GM12878 (cell line): Measurements from ENCODE around the gene CCDC136. TPM values are rescaled to one million over a fixed set of nuclear protein-coding genes. Genes with fewer than 3 reads are reported as not detected.
A peak's percentile ranks its signal among the peaks of the same experiment; 100 is the strongest.

Source experiments
- ATAC-seq: fragments of 200-7000 bp; cut with Tn5 transposase; 3 replicates; pipeline ENCODE4 v1.9.1; 2020; ENCODE audit warnings: mild to moderate bottlenecking, moderate library complexity
- BruUV-seq: library from RNA; stranded (reverse); fragments of 400-500 nt; replicated peaks from 2 replicates; lab custom pipeline; 2021; lab: Mats Ljungman, UMichigan
- CTCF ChIA-PET: fragments of 300-600 bp; sonication (Branson Sonifier 250); formaldehyde crosslinking; extraction: SDS; loops from one replicate; lab custom pipeline; 2021; ENCODE audit warnings: inconsistent platforms; lab: Yijun Ruan, JAX
- POLR2A ChIA-PET: fragments of 350-600 bp; formaldehyde crosslinking; extraction: SDS; loops from one replicate; lab custom pipeline; 2021; ENCODE audit warnings: inconsistent platforms; lab: Charles Lee
- RAD21 ChIA-PET: fragments of 300-600 bp; sonication (Branson Sonifier 250); formaldehyde crosslinking; loops from one replicate; lab custom pipeline; 2023; ENCODE audit warnings: antibody characterized with exemption; ENCODE audit not compliant: unreplicated experiment; lab: Charles Lee
- SMC1A ChIA-PET: fragments of 300-600 bp; sonication (Branson Sonifier 250); formaldehyde crosslinking; loops from one replicate; lab custom pipeline; 2023; ENCODE audit not compliant: unreplicated experiment, uncharacterized antibody; lab: Charles Lee
- DNase-seq: peaks from one replicate; pipeline ENCODE4 v3.0.0-alpha.2; 2011; ENCODE audit warnings: low read depth, low spot score
- FAIRE-seq: peaks from 3 replicates; lab custom pipeline; 2011; peaks lifted over from hg19 to GRCh38; lab: Jason Lieb, UNC
- H2AFZ ChIP-seq: 2 replicates; pipeline ENCODE4 v1.6.0; 2011; ENCODE audit warnings: low read depth, low read length, control low read depth; ENCODE audit not compliant: control insufficient read depth
- H3K27ac ChIP-seq: 2 replicates; pipeline ENCODE4 v1.5.1; 2011; ENCODE audit warnings: control low read depth; ENCODE audit not compliant: control insufficient read depth, insufficient read depth
- H3K27me3 ChIP-seq, 2 experiments: replicated peaks in 1 of 2; 2 replicates each; pipeline versions ENCODE4 v1.6.0 to v1.6.1; 2011; ENCODE audit warnings: low read length in 1 of 2; ENCODE audit not compliant: control insufficient read depth in 2 of 2, insufficient read depth in 2 of 2
- H3K36me3 ChIP-seq, 2 experiments: 2 replicates each; pipeline ENCODE4 v1.5.1; 2011; ENCODE audit warnings: low read length in 1 of 2; ENCODE audit not compliant: control insufficient read depth in 2 of 2, insufficient read depth in 2 of 2
- H3K4me1 ChIP-seq: 2 replicates; pipeline ENCODE4 v1.6.1; 2011; ENCODE audit warnings: mild to moderate bottlenecking, low read length, moderate library complexity, mixed read lengths; ENCODE audit not compliant: control insufficient read depth, insufficient read depth
- H3K4me2 ChIP-seq: 2 replicates; pipeline ENCODE4 v1.6.0; 2011; ENCODE audit warnings: control low read depth; ENCODE audit not compliant: control insufficient read depth, insufficient read depth
- H3K4me3 ChIP-seq: fragments of 200-600 bp; sonication (generic); 2 replicates; pipeline ENCODE4 v1.5.1; 2016
- H3K79me2 ChIP-seq: 2 replicates; pipeline ENCODE4 v1.6.0; 2011; ENCODE audit warnings: low read length; ENCODE audit not compliant: control insufficient read depth, insufficient read depth
- H3K9ac ChIP-seq: 2 replicates; pipeline ENCODE4 v1.8.0; 2011; ENCODE audit warnings: low read length, control low read depth, mixed read lengths; ENCODE audit not compliant: control insufficient read depth, insufficient read depth
- H3K9me3 ChIP-seq: replicated peaks from 3 replicates; pipeline ENCODE4 v1.5.1; 2011; ENCODE audit warnings: mild to moderate bottlenecking, low read length; ENCODE audit not compliant: control insufficient read depth, insufficient read depth
- H4K20me1 ChIP-seq: 2 replicates; pipeline ENCODE4 v1.6.0; 2011; ENCODE audit not compliant: control insufficient read depth, insufficient read depth
- BHLHE40 ChIP-seq, 2 experiments: fragments of 450-650 bp in 1 of 2; IDR thresholded peaks; 2 replicates each; pipeline ENCODE4 v1.6.1; 2011 to 2017; ENCODE audit warnings: low read depth in 2 of 2, borderline replicate concordance in 1 of 2, improper control_type of control experiment in 1 of 2, low read length in 1 of 2, mild to moderate bottlenecking in 1 of 2
- BRCA1 ChIP-seq: IDR thresholded peaks from 2 replicates; pipeline ENCODE4 v1.6.1; 2011; ENCODE audit warnings: low read depth, low read length, improper control_type of control experiment
- CREB1 ChIP-seq: IDR thresholded peaks from 2 replicates; pipeline ENCODE4 v1.6.1; 2012; ENCODE audit warnings: low read depth, mild to moderate bottlenecking, inconsistent platforms
- CTCF ChIP-seq, 3 experiments: IDR thresholded peaks in 2 of 3; conservative IDR thresholded peaks in 1 of 3; 2 replicates each; pipeline ENCODE4 v1.5.1; 2011; ENCODE audit warnings: low read depth in 3 of 3, low read length in 3 of 3, mild to moderate bottlenecking in 3 of 3, control low read depth in 2 of 3, moderate library complexity in 2 of 3, inconsistent platforms in 1 of 3, mixed read lengths in 1 of 3; ENCODE audit not compliant: control insufficient read depth in 2 of 3, insufficient read depth in 1 of 3; ENCODE audit errors: extremely low read depth in 1 of 3
- EGR1 ChIP-seq, 2 experiments: IDR thresholded peaks; 1 replicate in 1 of 2; 2 replicates in 1 of 2; pipeline ENCODE4 v1.6.1; 2011 to 2012; ENCODE audit warnings: low read depth in 2 of 2, low read length in 2 of 2, borderline replicate concordance in 1 of 2, mild to moderate bottlenecking in 1 of 2, moderate library complexity in 1 of 2
- NR2F1 ChIP-seq: fragments of 450-650 bp; conservative IDR thresholded peaks from 2 replicates; pipeline ENCODE4 v1.6.1; 2017; ENCODE audit warnings: mild to moderate bottlenecking
- RUNX3 ChIP-seq: IDR thresholded peaks from 2 replicates; pipeline ENCODE4 v1.6.1; 2012; ENCODE audit warnings: low read length, inconsistent platforms
- SMAD1 ChIP-seq: fragments of 450-650 bp; IDR thresholded peaks from 2 replicates; pipeline ENCODE4 v1.6.1; 2018; ENCODE audit warnings: mild to moderate bottlenecking, low read depth; ENCODE audit not compliant: partially characterized antibody
- SMC3 ChIP-seq: IDR thresholded peaks from 2 replicates; pipeline ENCODE4 v1.6.1; 2011; ENCODE audit warnings: low read length, improper control_type of control experiment, borderline replicate concordance
- SUZ12 ChIP-seq: fragments of 200-600 bp; sonication (generic); IDR thresholded peaks from one replicate; pipeline ENCODE4 v1.6.1; 2018; ENCODE audit warnings: antibody characterized with exemption, mild to moderate bottlenecking; ENCODE audit not compliant: unreplicated experiment
- WGBS: methylation state at CpG from one replicate; pipeline ENCODE4 v1.1.6; 2016; ENCODE audit warnings: low lambda C conversion rate; ENCODE audit not compliant: insufficient replicate concordance, insufficient coverage; ENCODE audit errors: missing lambda C conversion rate; 5-methylcytosine and 5-hydroxymethylcytosine counted together
- in situ Hi-C: fragments of 300-500 bp; cut with MboI; formaldehyde crosslinking; loops from 9 replicates; pipeline ENCODE4 v1.14.3; 2018; ENCODE audit warnings: mixed read lengths
- intact Hi-C: fragments of 100-400 bp; cut with micrococcal nuclease; formaldehyde crosslinking; loops from one replicate; pipeline ENCODE4 v1.14.2; 2022; ENCODE audit not compliant: unreplicated experiment
- polyA plus RNA-seq, 11 experiments: library from polyadenylated mRNA; depleted of rRNA in 4 of 11; unstranded in 6 of 11; stranded (reverse) in 5 of 11; fragments of >200 nt; fragmentation: Nextera tagmentation in 4 of 11; fragmentation: Illumina TruSeq in 1 of 11; extraction: Ambion mirVana in 4 of 11; extraction: Trizol in 1 of 11; gene quantifications; 1 replicate in 1 of 11; 2 replicates in 10 of 11; pipeline versions ENCODE4 v1.2.1 to v1.2.3, GENCODE V29; 2011 to 2016; ENCODE audit warnings: inconsistent platforms in 2 of 11, missing spikeins in 2 of 11, low read depth in 1 of 11
- total RNA-seq, 4 experiments: library from RNA; depleted of rRNA in 3 of 4; stranded (reverse); fragments of >200 nt in 3 of 4; fragmentation: Illumina TruSeq in 1 of 4; extraction: Trizol in 1 of 4; gene quantifications; 2 replicates each; pipeline versions ENCODE4 v1.2.1 to v1.2.3, GENCODE V29; 2013 to 2021

Gene CCDC136
- total and polyA plus RNA-seq, 10 of the 15 experiments (the other 5 are each of a cell fraction or from before 2014, with no cell fraction given): 0.32 to 4.8 (median 1.5) TPM

- Histone ChIP-seq H3K36me3 (no peaks in the 10 kb centered on the region), H3K27ac (no peak overlapping the region), H3K79me2 (no peaks in the 10 kb centered on the region), H3K4me1 (no peaks in the 10 kb centered on the region; the same call in 1 of the 2 replicates), H3K4me3 (no peak overlapping the region), H3K4me2 (no peak overlapping the region), H4K20me1 (no peaks in the 10 kb centered on the region), H3K9ac (no peak overlapping the region), H3K9me3 (no peaks in the 10 kb centered on the region), H2AFZ (no peak overlapping the region), H3K27me3 (no peaks in the 10 kb centered on the region; a peak in 1 of 4 replicates)
- DNase-seq (no peak), FAIRE-seq (no peak), ATAC-seq (peak; percentile 67)
- BruUV-seq: no TSS peak
- TF ChIP-seq SUZ12 (no peak), CREB1 (peak; percentile 47; the same call in 1 of the 2 replicates)
- ChIA-PET RAD21 (interaction anchor here (1.3 kb wide), 1 partner anchor 368 kb away, joined by 3 read pairs; no protein-coding TSS in a partner anchor), CTCF (interaction anchor here (0.6 to 3.4 kb wide), 6 partner anchors 10 to 1043 kb away, joined by 3 to 21 read pairs (median 4); partner anchors contain the start of gene ATP6V1F), POLR2A (no interaction called here), SMC1A (no interaction called here)
- intact Hi-C loops: no loop called here
- WGBS: 12% methylated on average over 17 of the region's 17 CpGs
- in situ Hi-C loops: no loop called here
These were observed 49.5 kb downstream of the CCDC136 start for GRCh38 chr7:128841171-128841690.

DNA sequence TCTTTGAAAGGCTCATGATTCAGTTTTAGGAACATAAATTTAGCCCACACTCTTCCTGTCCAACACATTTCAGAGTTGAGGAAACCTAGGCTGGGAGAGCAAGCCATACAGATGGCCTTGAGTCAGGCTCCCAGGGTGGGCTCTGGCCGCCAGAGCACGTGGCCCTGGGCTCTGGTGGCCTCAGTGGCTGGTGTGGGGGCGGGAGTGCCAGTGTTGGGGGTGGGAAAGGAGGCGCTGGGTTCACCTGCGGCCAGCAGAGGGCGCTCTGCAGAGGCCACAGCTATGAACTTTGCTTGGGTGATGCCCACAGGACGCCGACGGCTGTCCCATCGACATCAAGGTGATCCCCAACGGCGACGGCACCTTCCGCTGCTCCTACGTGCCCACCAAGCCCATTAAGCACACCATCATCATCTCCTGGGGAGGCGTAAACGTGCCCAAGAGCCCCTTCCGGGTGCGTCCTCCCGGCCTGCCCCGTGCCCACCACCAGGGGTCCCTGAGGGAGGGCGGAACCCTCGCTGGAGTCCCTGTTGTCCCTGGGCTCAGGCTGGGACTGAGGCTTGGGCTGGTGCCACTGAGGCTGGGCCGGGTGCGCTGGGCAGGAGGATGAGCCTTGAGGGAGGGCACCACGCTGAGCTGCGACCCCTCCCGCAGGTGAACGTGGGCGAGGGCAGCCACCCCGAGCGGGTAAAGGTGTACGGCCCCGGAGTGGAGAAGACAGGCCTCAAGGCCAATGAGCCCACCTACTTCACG is 50.3 kb downstream of the CCDC136 start:
- ChIA-PET POLR2A (no interaction called here), CTCF (interaction anchor here (0.5 to 3.4 kb wide), 12 partner anchors 9 to 367 kb away, joined by 3 to 21 read pairs (median 4); partner anchors contain the start of gene ATP6V1F), SMC1A (interaction anchor here (0.6 to 1.4 kb wide), 3 partner anchors 42 to 368 kb away, joined by 4 to 7 read pairs (median 5); no protein-coding TSS in a partner anchor), RAD21 (interaction anchor here (1.0 to 1.4 kb wide), 4 partner anchors 42 to 367 kb away, joined by 3 to 6 read pairs (median 4); no protein-coding TSS in a partner anchor)
- no peaks in the 10 kb centered on the region for H4K20me1 ChIP-seq
- ATAC-seq (peak; percentile 81), DNase-seq (no peak), FAIRE-seq (no peak)
- H3K4me2 ChIP-seq: no peak overlapping the region
- no peaks in the 10 kb centered on the region; the same call in 1 of the 2 replicates for H3K4me1 ChIP-seq
- H3K27ac ChIP-seq: no peak overlapping the region
- no peaks in the 10 kb centered on the region for H3K79me2 ChIP-seq
- in situ Hi-C loops: no loop called here
- H3K9me3 ChIP-seq: no peaks in the 10 kb centered on the region
- H3K36me3 ChIP-seq: no peaks in the 10 kb centered on the region
- no peak overlapping the region for H3K9ac ChIP-seq
- no peak overlapping the region for H2AFZ ChIP-seq
- no TSS peak for BruUV-seq
- no peaks in the 10 kb centered on the region; a peak in 1 of 4 replicates for H3K27me3 ChIP-seq
- WGBS: 45% methylated on average over 31 of the region's 35 CpGs
- peak; percentile 49 to 85 (median 52); a peak in 5 of 6 replicates for TF ChIP-seq CTCF (IDR thresholded peaks at IDR 0.05 in 2 of 3, conservative IDR thresholded peaks at IDR 0.05 in 1 of 3; ENCODE audit: control insufficient read depth in 2 of 3, extremely low read depth in 1 of 3, insufficient read depth in 1 of 3, low read depth in 3 of 3, low read length in 3 of 3)
- TF ChIP-seq BHLHE40 (IDR thresholded peaks at IDR 0.05; ENCODE audit: borderline replicate concordance in 1 of 2, low read depth in 2 of 2, low read length in 1 of 2): 0 out of 4 replicates have a peak, but pooled peaks of 1 of the 2 experiments have one; percentile 9
- TF ChIP-seq NR2F1: 0 out of 2 replicates have a peak, but pooled peaks have one; percentile 28
- TF ChIP-seq SMAD1: no peak
- peak in 1 of 2 experiments; percentile 82; a peak in 2 of 3 replicates for TF ChIP-seq EGR1 (IDR thresholded peaks at IDR 0.05; ENCODE audit: borderline replicate concordance in 1 of 2, low read depth in 2 of 2, low read length in 2 of 2)
- peak; percentile 53 for TF ChIP-seq SMC3
- TF ChIP-seq RUNX3: peak; percentile 23; the same call in 1 of the 2 replicates
- no peak for TF ChIP-seq BRCA1
- TF ChIP-seq, all 136 proteins: peak for 6
- no peak overlapping the region for H3K4me3 ChIP-seq
- intact Hi-C loops: loop anchor here (1.0 kb wide), 2 partner anchors 41 to 249 kb away; no protein-coding TSS in a partner anchor
